GM18499 (cell line): ENCODE data around the gene UBE3C.

Experiments used
- ATAC-seq: cut with Tn5 transposase; IDR thresholded peaks from one replicate; pipeline ENCODE4 v1.9.1; 2021; ENCODE audit warnings: moderate number of reproducible peaks; ENCODE audit not compliant: insufficient read depth, unreplicated experiment

Gene UBE3C

DNA sequence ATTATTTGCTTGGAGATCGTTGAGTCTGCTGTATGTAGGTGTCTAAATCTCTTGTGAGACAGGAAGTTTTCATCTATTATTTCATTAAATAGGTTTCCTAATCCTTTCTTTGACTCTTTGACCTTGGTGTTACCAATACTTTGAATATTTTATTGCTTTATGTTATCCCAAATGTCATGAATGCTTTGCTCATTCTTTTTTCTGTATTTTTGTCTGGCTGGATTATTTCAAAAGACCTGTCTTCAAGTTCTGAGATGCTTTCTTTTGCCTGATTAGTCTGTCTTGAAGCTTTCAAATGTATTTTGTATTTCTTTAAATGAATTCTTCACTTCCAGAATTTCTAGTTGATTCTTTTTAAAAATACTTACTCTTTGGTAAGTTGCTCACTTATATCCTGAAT is 27.3 kb downstream of the UBE3C start:
- ATAC-seq: no peak

DNA sequence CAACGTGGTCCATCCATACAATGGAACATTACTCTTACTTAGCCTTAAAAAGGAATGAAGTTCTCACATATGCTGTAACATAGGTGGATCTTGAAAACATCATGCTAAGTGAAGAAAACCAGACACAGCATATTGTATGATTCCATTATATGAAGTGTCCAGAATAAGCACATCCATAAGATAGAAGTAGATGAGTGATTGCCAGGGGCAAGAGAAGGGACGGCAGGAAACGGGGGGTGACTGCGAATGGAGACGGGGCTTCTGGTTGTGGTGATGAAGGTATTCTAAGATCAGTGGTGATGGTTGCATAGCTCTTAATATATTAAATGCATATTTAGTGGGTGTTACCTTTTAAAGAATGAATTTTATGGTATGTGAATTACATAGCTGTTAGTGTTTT is 29.8 kb downstream of the UBE3C start:
- no peak for ATAC-seq

DNA sequence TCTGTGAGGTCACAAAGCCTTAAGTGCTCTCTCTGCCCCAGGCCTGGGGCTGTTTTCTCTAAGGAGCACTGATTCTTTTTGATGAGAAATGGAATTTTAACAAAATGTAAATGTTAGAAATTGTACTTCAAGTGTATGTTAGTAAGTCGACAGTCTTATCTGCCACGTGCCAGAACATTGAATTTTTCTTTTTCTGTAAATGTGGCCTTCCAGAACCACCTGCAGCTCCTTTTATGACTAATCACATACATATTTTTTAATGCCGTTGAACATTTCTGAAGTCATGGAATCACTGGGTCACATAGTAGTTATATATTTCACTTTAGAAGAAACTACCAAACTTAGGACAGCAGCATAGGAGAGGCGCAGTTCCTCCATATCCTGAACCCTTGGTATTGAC is 38.0 kb downstream of the UBE3C start:
- ATAC-seq: no peak

DNA sequence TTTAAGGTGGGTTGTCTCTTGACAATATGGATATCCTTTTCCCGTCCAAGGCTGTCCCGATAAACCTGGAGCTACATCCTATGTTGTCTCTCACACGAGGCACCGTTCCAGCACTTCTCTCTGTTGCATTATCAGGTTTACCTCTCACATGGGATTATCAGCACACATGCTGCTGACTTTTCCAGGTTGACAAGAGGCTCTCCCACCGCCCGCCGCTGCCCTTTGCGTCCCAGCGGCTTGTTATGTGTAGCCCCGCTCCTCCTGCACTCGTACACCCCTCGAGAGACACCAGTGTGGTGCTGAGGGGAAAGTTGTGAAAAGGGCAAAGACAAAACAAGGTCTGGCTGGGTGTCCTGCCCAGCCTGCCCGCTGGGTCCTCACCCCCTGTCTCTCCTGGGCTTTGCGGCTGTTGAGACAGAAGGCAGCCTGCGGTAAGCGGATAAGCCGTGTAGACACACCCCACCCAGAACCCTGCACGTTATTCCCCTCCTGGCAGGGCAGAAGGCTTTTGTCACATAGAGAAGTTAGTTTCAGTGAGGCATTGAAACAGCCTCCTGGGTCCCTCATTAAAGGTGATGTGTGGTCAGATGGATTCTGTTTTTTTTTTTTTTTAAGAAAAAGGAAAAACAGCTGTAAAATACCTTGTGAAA is 38.7 kb downstream of the UBE3C start:
- ATAC-seq: no peak

DNA sequence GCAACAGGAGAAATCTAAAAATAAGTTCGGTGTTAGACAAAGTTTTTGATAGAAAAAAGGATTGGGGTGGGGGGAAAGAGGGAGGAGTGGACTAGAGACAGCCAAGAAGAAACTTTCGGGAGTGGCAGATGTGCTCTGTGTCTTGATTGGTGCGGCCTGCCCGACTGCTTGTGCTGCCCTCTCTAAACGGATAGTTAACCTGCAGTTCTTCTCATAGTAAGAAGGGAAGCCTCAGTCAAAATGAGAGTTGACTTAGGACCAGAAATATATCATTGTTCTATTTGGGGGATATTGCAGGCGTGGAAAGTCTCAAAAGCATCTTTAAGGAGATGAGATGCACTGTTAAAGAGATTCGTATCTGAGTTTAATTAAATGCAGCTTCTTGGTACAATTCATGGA is 39.3 kb downstream of the UBE3C start:
- ATAC-seq: no peak

DNA sequence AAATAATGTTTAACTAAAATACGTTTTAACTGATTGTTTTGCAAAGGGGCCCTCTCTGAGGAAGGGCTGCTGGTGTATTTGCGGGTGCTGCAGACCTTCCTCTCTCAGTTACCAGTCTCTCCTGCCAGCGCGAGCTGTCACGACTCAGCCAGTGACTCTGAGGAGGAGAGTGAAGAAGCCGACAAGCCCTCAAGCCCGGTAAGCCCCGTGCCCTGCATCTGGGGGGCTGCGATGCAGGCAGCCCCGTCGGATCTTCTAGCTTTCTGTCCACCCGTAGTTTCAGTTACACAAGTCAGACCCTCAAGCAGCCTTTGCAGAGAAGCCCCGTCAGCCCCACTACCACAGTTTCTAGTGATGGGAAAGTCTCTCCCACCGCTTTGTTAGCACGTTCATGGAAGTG is 45.1 kb downstream of the UBE3C start:
- ATAC-seq: no peak

DNA sequence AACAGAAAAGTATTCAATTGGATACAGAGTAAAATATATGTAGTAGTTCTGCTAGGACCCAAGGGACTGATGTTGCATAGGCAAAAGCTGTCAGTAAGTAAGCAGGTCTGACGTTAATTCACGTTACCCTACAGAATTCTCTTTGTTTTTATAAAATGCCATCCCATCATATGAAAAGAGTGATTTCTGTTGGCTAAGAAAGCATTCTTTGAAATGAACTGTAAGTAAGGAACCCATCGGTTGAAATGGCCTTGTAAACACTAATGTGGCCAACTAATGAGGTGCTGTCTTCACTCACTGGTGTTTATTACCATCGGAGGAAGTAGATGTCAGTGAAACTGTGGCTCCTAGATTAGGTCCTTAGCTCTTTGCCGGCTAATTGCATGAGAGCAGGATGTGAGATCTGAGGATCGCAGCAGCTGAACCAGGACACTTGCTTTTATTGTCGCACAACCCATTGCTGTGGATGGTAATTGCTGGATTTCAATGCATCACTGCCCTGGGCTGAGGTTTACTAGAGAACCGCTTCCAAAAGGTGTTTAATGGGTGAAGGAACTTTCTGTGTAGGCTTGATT is 49.5 kb downstream of the UBE3C start:
- ATAC-seq: no peak

DNA sequence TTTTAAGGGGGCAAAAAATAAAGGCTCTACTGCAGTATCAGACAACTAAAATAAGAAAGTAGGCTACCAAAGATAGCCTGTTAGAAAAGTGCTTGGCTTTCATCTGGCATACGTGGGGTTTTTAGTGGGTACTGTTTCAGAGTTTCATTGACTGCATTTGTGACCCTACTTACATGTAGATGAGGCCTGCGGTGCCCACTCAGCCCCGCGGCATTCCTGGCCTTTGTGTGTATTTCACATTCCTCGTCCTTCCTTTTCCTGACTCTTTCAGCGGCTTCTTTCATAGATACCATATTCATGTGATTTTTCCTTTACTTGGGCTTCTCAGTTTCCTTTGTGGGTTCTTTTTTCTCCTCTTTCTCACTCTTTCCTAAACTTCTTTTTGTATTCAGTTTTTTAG is 50.7 kb downstream of the UBE3C start:
- no peak for ATAC-seq

DNA sequence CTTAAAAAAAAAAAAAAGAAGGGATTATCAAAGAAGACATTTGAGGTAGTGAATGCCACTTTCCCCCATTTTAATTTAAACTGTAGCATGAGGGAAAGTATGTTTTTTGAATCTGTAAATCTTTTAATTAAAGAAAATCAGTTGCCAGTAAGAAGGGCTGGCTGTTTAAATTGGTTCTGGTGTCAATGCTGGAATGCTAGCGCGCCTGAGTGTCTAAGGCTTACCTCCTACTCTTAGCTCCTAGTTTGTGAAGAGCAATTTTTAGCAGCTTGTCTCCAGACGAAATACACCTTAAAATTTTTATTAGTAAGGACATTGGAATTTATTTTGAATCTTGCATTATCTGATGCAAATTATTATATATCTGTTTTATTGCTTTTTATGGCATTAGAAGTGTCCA is 54.1 kb downstream of the UBE3C start:
- ATAC-seq: no peak

DNA sequence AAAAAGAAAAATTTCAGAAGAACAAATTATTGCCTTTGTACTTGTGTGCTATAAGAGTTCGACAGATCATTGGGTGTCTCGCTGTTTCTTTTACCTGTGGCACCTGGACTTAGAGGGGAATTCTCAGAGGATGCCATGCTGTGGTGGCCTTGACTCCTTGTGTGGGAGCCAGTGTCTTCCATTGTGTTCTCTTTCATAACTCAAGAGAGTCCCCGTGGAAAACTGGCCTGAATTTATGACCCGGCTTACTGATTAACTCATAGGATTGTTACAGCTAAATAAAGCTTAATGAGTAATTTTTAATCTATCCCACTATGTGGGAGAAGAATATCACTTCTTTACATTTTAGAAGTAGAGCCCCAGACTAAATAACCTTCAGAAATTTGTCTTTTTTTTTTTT is 54.5 kb downstream of the UBE3C start:
- no peak for ATAC-seq

DNA sequence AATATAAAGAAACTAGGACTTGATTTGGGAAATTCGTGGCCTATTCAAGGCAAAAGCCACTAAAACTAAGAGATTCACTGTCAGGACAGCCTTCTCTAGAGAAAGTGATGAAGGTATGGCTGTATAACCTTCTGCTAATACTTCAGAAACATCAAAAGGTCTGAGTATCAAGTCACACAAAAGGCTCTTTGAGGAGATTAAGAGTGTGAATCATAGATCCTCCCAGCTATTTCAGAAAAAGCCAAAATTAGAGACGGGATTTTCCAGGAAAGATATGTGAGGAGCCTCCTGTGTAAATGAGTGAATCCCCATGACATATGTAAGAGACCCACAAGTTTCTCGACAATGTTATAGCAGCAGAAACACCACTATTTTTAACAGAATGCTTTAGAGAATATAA is 56.2 kb downstream of the UBE3C start:
- no peak for ATAC-seq

DNA sequence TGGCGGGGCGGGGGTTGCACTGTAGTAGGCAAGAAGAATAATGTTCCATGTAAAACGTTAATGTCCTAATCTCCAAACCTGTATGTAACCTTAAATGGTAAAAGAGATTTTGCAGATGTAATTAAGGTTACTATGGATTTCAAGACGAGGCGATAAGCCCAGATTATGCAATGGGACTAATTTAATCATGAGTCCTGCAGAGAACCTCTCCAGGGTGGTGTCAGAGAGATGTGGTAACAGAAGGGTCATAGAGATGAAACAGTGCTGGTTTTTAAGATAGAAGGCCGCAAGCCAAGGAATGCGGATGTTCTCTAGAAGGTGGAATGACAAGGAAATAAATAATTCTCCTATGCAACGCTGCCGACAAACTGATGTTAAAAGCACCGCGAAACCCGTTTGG is 57.1 kb downstream of the UBE3C start:
- no peak for ATAC-seq

DNA sequence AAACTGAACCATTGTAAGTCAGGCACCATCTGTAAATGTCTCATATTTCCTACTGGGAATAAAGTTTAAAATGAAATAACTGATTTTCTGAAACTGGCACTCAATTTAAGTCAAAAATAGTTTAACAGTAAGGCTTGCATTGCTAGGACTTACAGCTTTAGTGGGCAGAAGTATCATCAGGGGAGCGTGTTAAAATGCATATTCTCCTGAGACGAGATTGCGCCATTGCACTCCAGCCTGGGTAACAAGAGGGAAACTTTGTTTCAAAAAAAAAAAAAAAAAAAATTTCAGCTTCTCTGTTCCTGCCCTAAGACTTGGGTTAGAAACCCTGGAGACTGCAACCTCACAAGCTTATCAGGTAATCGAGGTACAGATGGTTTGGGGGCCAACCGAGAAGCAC is 65.4 kb downstream of the UBE3C start:
- no peak for ATAC-seq

DNA sequence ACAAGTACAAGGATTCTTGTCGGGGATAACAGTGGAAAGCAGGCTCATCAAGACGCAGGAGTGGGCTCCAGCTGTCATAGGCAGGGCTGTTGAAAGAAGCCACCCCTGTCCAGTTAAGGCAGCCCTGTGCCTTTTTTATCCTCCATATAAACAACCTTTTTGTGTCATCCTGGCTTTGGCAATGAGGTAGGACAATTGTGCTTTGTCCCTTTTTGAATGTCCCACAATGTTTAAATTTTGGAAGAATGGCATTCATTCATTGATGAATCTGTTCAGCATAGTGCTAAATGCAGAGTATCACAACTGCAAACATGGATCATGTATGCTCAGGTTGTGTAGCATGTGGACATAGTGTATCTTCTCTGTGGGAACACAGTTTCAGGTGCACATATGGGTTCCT is 66.7 kb downstream of the UBE3C start:
- ATAC-seq: no peak

DNA sequence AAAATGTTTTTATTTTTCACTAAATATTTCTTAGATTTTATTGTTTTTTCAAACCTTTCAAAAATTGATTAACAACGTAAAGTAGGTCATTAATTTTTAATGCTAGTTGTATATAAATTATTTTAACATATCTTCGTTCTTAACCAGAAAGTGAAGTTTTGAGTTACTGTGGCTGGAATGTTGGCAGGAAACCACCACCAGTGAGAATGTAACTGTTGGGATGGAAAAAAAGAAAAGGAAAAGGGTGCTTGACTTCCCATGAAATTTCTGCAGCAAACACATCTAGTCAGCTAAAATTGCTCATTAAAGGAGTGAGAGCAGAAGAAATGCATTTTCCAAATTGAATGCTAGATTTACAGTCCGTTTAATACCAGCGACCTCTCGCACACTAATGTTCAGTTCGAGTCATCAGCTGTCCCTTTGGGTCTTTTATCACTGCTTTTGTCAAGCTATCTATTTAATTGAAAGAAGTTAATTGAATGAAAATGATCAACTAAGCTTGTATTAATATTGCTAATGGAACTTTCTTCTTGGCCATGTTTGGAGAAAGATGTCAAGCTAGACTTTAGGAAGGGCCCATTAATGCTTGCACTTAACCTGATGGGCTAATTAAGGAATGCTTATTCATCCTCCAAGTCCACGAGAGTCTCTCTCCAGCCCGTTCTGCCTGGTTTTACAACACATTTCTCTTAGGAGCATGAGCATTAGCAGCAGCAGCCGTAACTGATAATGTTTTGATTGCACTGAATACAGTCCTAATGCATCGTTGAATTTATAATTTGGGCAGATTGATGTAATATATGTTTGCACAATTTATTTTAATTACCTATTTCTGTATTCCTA is 70.1 kb downstream of the UBE3C start:
- no peak for ATAC-seq

DNA sequence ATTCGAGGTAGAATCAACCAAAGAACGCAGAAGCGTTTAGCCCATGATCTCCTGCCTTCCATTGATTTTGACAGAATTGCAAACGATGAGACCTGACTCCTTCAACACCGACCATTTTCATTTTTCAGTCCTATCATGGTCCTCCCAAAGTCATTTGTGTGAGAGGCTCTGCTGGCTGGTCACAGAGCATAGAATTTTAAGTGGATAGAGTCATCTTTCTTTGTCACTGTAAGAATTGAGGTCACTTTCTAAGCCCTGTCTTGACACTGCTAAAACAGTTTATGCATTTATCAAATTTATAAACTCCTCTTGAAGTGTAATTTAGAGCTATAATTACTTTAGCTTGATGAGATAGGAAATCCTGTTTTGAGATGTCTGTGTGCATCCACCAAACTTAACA is 72.0 kb downstream of the UBE3C start:
- no peak for ATAC-seq

DNA sequence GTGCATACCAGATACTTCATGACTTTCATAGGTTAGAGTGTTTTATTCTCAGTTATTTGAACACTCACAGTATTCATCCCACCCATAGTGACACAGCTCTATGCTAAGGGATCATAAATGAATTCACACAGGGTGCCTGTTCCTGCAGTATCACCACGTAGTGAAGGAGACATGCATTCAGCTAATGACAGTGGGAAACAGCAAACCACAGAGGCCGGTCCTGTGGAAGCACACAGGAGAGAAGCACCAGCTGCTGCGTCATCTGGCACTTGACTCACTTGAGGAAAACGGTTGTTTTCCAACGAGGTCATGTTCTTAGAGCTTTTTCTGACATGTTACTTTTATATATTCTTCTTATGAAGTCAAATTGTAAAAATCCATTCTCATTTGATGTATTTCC is 73.0 kb downstream of the UBE3C start:
- no peak for ATAC-seq

DNA sequence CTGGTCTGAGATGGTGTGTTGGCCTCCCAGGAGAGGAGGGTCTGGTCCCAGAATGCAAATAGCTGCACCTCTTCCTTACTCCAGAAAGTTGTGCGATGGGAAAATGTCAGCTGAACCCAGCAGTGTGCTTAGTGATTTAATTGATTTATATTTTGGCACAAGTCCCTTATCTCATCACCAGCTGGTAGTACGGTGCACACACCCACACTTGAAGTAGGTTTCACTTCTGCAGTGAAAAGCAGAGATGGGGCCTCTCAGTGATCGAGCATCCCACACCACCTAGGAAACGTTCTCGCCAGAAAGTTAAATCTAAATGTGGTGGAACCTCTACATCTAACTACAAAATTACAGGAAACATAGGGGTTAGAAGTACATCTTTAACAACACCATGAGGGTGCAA is 80.4 kb downstream of the UBE3C start:
- ATAC-seq: peak; percentile 69

DNA sequence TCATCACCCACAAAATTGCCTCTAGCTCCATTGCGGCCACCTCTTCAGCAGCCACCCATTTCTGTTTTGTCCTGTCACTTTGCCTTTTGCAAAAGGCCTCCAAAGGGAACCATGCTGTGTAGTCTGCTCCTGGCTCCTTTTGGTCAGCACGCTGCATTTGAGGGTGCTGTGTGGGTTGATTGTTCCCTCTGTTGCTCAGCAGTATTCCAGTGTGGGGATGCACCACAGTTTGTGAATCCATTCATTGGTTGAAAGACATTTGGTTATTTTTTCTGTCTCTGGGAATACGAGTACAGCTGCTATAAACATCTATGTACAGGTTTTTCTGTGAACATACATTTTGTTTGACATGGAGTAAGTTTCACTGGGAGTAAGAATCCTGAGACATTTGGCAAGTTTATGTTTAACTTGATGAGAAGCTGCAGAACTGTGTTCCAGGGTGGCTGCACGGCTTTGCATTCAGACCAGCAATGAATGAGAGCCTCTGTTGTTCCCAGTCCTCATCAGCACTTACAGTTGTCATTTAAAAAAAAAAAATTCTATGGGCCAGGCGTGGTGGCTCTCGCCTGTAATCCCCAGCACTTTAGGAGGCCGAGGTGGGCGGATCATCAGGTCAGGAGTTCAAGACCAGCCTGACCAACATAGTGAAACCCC is 82.3 kb downstream of the UBE3C start:
- no peak for ATAC-seq

DNA sequence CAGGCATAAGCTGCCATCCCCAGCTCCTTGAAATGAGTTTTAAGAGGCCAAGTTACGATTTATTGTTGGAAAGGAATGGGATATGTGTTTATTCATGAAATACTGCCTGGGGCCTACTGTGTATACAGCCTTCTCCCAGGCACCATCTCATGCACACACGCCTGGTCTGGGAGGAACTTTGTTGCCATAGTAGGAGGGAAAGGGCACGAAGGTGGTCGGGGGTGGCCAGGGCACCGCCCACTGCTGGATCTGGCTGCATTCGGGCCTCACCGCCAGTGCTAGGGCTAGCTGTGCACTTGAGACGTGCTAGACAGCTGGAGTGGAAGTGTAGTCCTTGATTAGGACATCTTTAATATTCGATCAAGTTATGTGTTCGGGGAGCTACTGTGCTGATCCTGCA is 84.0 kb downstream of the UBE3C start:
- ATAC-seq: no peak

DNA sequence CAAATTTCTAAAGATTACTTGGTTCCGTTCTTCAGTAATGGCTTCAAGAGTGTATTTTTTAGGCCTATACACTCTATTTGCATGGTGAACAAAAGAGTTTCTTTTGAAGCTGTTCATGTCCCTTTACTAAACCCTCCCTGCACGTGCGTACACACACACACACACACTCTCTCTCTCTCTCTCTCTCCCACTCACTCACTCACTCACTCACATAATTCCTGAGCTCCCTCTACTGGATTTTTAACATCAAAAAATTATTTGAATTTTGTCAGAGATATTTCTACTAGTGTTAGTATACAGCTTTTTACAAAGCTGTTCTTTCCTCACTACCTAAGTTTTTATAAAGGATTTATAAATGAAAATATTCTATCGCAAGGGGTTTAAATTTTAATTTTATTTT is 85.9 kb downstream of the UBE3C start:
- ATAC-seq: no peak
